ENCODE measurements around the gene CABP4. TPM values are rescaled to one million over a fixed set of nuclear protein-coding genes. Genes with fewer than 3 reads are reported as not detected.
A peak's percentile ranks its signal among the peaks of the same experiment; 100 is the strongest.

The CABP4 gene
- total and polyA plus RNA-seq, 10 of the 15 experiments (the other 5 are each of a cell fraction or from before 2014, with no cell fraction given), result 0.04 to 0.41 (median 0.14) TPM; not detected in 2

DNA sequence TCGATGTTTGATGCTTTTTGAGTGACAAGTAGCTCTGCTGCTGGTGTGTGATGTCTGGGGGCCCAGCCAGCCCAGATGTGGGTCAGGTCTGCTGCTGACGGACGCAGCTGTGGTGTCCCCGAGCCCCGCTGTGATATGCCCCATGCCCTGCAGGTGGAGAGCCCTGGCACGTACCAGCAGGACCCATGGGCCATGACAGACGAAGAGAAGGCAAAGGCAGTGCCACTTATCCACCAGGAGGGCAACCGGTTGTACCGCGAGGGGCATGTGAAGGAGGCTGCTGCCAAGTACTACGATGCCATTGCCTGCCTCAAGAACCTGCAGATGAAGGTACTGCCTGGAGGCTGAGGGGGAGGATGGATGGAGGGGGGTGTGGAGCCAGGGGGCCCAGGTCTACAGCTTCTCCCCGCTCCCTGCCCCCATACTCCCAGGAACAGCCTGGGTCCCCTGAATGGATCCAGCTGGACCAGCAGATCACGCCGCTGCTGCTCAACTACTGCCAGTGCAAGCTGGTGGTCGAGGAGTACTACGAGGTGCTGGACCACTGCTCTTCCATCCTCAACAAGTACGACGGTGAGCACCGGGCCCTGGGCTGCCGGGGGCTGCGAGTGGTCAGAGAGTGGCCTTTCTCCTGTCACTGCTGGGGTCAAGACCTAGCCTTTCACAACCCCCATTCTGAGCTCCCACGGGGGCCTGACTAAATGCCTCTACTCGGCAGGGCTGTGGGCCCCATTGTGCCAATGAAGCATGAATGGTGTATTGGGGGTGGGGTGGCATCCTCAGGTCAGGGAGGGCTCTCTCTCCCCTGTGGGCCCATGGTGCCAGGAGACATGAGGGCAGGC is 35.0 kb downstream of the CABP4 start:
- Histone ChIP-seq H3K4me2 (ENCODE audit: control insufficient read depth, insufficient read depth) (no peak overlapping the region), H3K4me3 (no peak overlapping the region), H2AFZ (ENCODE audit: control insufficient read depth, low read depth, low read length) (no peak overlapping the region), H3K79me2 (ENCODE audit: control insufficient read depth, insufficient read depth, low read length) (peaks cover 15% of the 10 kb centered on the region), H3K9me3 (replicated peaks; ENCODE audit: control insufficient read depth, insufficient read depth, low read length) (no peaks in the 10 kb centered on the region), H3K27me3 (replicated peaks in 1 of 2; ENCODE audit: control insufficient read depth in 2 of 2, insufficient read depth in 2 of 2, low read length in 1 of 2) (no peaks in the 10 kb centered on the region), H4K20me1 (ENCODE audit: control insufficient read depth, insufficient read depth) (no peaks in the 10 kb centered on the region; the same call in 1 of the 2 replicates), H3K36me3 (ENCODE audit: control insufficient read depth in 2 of 2, insufficient read depth in 2 of 2, low read length in 1 of 2) (peaks cover 4 to 25% of the 10 kb centered on the region in 2 experiments; a peak in 3 of 4 replicates), H3K9ac (ENCODE audit: control insufficient read depth, insufficient read depth, low read length) (no peak overlapping the region), H3K27ac (ENCODE audit: control insufficient read depth, insufficient read depth) (no peak overlapping the region), H3K4me1 (ENCODE audit: control insufficient read depth, insufficient read depth, low read length) (peaks cover 27% of the 10 kb centered on the region)
- POLR2A ChIA-PET, result interaction anchor here (0.7 to 1.2 kb wide), 3 partner anchors 12 to 89 kb away, joined by 3 read pairs; partner anchors contain the start of gene PPP1CA
- BruUV-seq (replicated peaks), result TSS peak; percentile 79
- CTCF ChIA-PET, result interaction anchor here (1.3 kb wide), 1 partner anchor 145 kb away, joined by 3 read pairs; no protein-coding TSS in a partner anchor
- RAD21 ChIA-PET (ENCODE audit: unreplicated experiment), result interaction anchor here (1.0 kb wide), 1 partner anchor 88 kb away, joined by 3 read pairs; the partner anchor contains the start of gene PPP1CA
- ATAC-seq, result no peak
- in situ Hi-C loops (cut with MboI), result no loop called here
- WGBS (ENCODE audit: insufficient coverage, insufficient replicate concordance, low lambda C conversion rate, missing lambda C conversion rate), result 83% methylated on average over 23 of the region's 23 CpGs
- TF ChIP-seq, protein P1, sequence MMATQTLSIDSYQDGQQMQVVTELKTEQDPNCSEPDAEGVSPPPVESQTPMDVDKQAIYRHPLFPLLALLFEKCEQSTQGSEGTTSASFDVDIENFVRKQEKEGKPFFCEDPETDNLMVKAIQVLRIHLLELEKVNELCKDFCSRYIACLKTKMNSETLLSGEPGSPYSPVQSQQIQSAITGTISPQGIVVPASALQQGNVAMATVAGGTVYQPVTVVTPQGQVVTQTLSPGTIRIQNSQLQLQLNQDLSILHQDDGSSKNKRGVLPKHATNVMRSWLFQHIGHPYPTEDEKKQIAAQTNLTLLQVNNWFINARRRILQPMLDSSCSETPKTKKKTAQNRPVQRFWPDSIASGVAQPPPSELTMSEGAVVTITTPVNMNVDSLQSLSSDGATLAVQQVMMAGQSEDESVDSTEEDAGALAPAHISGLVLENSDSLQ (IDR thresholded peaks at IDR 0.05), result peak; percentile 16; the same call in 1 of the 2 replicates
- TF ChIP-seq, protein P2, sequence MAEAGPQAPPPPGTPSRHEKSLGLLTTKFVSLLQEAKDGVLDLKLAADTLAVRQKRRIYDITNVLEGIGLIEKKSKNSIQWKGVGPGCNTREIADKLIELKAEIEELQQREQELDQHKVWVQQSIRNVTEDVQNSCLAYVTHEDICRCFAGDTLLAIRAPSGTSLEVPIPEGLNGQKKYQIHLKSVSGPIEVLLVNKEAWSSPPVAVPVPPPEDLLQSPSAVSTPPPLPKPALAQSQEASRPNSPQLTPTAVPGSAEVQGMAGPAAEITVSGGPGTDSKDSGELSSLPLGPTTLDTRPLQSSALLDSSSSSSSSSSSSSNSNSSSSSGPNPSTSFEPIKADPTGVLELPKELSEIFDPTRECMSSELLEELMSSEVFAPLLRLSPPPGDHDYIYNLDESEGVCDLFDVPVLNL (IDR thresholded peaks at IDR 0.05; ENCODE audit: low read depth, low read length), result no peak
- SMC1A ChIA-PET (ENCODE audit: uncharacterized antibody, unreplicated experiment), result no interaction called here
- FAIRE-seq, result no peak
- no peak for DNase-seq (ENCODE audit: low read depth, low spot score)
- intact Hi-C loops (cut with micrococcal nuclease; ENCODE audit: unreplicated experiment), result loop anchor here (10.0 kb wide), 1 partner anchor 225 kb away; the partner anchor contains the start of gene GRK2

Measured in GM12878 (cell line).